ENCODE data around the gene ZNF326.

- no peak for TF ChIP-seq CTCF (IDR thresholded peaks at IDR 0.05; ENCODE audit: low read depth, low read length, poor library complexity, severe bottlenecking)
- TF ChIP-seq EZH2phosphoT487 (IDR thresholded peaks at IDR 0.05; ENCODE audit: borderline replicate concordance, low read length): no peak
Measured at GRCh38 chr1:89978755-89979154, 16.2 kb upstream of the ZNF326 start.

Measured in DOHH2 (cell line).